ENCODE data around the gene WDR45B. TPM values are rescaled to one million over a fixed set of nuclear protein-coding genes. Genes with fewer than 3 reads are reported as not detected.

Gene WDR45B
- 110 and 119 TPM in 2 replicates for total RNA-seq (2014; rRNA removed; shearing (Covaris generic); ENCODE audit: low replicate concordance)

DNA sequence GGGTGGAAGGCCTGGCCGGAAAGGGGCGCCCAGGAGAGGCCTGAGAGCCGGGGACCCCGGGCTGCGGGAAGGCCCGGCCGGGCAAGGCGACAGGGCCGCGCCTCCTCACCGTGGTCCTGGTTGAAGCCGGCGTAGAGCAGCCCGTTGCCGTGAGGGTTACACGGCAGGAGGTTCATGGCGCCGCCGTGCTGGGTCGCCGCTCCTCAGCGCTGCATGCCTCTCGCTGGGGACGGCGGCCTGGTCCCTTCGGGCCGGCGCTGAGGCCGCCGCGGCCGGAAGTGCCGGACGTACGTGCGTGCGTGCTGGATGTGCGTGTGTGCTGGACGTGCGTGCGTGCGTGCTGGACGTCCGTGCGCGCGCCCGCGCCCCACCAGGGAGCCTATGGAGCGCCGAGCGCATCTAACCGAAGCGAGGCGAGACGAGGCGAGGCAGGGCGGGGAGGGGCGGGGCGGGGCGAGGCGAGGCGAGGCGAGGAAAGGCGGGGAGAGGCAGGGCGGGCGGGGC lies at the start of gene WDR45B:
WDR45B (minus strand) TSS at position 280 of the 504 bp plus-strand sequence; CDS start at position 176, 104 bp downstream.
- H3K4me3 ChIP-seq: peak within 1 kb of the TSS; percentile 100
- H3K27me3 ChIP-seq: no peaks in the 10 kb centered on the region
- no peaks in the 10 kb centered on the region for H3K9me3 ChIP-seq
- DNase-seq: peak; percentile 97
- H3K36me3 ChIP-seq: peaks cover 24% of the 10 kb centered on the region

DNA sequence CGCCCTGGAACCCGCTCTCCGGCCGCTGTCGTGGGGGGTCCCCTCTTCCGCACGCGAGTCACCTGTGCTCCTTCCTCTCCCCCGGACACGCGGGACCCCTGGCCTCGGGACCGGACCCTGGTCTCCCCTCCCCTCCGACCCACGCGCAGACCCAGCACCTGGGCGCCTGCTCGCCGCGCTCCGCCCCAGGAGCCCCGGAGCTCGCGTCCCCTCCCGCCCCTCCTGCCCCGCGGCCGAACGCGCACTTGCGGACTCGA lies 49.5 kb upstream of the WDR45B start:
- Histone ChIP-seq H3K36me3 (no peaks in the 10 kb centered on the region), H3K9me3 (peaks cover 10% of the 10 kb centered on the region; the same call in 1 of the 2 replicates), H3K4me3 (peak overlapping the region; percentile 57), H3K27me3 (no peaks in the 10 kb centered on the region)
- no peak for DNase-seq

DNA sequence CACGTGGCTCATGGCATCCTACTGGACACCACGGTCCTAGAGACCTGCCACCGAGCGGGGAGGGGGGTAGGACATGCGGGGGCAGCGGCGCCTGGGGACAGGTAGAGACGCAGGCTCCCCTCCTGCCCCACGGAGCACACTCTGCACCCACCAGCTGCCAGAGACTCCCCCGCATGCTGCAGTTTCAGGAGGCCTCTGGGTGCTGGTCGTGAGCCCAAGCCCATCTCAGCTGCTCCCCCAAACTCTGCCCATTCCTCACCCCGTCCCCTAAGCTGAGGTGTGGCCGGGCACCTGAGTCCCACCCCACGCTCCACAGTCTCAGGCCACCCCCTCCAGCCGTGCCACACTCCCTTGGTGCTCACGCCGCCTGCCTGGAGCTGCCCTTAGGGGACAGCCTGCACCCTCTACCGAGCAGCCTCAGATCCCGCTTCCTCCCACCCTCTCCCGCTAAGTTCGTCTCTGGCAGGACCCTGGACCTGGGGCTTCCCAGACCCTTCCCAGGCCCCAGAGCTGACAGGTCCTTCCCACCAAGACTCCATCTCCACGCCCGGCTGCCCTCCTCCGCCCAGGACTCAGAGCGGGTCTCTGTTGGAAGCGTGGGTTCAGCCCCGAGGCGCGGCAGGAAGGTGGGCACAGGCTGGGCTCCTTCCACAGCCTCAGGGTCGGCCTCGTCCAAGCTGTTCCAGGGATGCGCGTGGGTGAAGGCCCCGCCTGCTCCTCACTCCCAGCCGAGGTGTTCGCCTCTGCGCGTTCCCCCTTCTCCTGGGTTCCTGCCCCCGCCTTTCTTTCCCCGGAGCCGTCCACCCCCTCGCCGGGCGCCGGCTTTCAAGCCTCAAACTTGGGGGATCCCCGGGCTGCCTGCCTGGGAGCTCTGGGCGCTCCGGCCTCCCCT lies 48.9 kb upstream of the WDR45B start:
- Histone ChIP-seq H3K36me3 (no peaks in the 10 kb centered on the region), H3K4me3 (peak overlapping the region; percentile 57), H3K27me3 (no peaks in the 10 kb centered on the region), H3K9me3 (peaks cover 10% of the 10 kb centered on the region; the same call in 1 of the 2 replicates)
- DNase-seq: no peak

DNA sequence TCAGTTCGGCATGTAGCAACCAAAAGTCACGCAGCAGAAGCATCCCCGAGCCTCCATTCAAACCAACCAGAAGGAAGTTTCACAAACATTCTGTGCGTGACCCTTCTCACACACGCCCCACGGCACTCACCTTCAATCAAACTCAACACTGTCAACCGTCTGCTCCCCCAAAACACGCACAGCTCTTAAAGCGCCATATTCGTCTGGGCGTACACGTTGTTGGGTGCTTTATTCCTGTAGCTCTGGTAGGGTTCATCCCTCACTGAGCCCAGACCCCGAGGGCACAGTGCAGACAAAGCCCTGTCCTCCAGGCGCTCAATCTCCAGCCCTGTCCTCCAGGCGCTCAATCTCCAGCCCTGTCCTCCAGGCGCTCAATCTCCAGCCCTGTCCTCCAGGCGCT lies 48.0 kb upstream of the WDR45B start:
- Histone ChIP-seq H3K36me3 (no peaks in the 10 kb centered on the region), H3K9me3 (peaks cover 10% of the 10 kb centered on the region; the same call in 1 of the 2 replicates), H3K4me3 (no peak overlapping the region), H3K27me3 (no peaks in the 10 kb centered on the region)
- no peak for DNase-seq

DNA sequence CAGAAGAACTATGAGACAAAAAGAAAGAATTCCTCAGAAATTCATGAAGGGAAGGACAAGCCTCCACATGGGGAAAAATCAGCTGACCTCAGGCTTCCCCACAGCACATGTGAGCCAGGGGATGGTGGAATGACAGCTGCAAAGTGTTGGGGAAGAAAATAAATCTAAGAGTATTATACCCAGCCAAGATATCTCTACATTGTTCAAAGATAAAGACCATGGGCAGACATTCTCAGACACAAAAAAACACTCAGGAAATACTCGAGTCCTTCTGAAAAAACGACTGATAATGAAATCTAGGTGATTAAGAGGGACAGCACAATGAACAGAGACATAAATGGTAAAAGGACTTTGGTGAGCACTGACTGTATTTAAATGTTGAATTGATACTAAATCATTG lies 46.4 kb upstream of the WDR45B start:
- no peak for DNase-seq
- H3K9me3 ChIP-seq: peaks cover 10% of the 10 kb centered on the region; the same call in 1 of the 2 replicates
- no peak overlapping the region for H3K4me3 ChIP-seq
- H3K27me3 ChIP-seq: no peaks in the 10 kb centered on the region
- no peaks in the 10 kb centered on the region for H3K36me3 ChIP-seq

GRCh38 chr17:82693168-82693867 lies 45.1 kb upstream of the WDR45B start:
- Histone ChIP-seq H3K4me3 (no peak overlapping the region), H3K36me3 (no peaks in the 10 kb centered on the region), H3K9me3 (peaks cover 10% of the 10 kb centered on the region; the same call in 1 of the 2 replicates), H3K27me3 (no peaks in the 10 kb centered on the region)
- no peak for DNase-seq

DNA sequence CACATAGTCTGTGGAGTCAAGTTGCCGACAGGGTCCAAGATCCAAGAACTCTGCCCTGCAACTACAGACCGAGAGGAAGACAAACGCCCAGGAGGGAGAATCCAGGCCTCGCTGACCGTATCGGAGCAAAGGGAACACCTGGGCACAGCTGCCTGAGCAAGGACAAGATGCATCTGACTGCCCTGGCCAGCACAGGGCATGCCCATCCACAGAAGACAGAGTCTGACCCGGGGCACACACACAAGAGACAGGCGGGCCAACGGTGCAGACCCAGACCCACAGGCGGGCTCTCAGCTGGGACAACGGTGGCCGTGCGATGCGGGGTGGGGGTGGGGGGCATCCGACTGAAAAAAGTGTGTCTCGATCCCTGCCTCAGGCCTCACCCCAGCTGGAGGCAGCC lies 44.0 kb upstream of the WDR45B start:
- no peak overlapping the region for H3K4me3 ChIP-seq
- DNase-seq: no peak
- H3K36me3 ChIP-seq: no peaks in the 10 kb centered on the region
- H3K27me3 ChIP-seq: no peaks in the 10 kb centered on the region
- peaks cover 10% of the 10 kb centered on the region; the same call in 1 of the 2 replicates for H3K9me3 ChIP-seq

DNA sequence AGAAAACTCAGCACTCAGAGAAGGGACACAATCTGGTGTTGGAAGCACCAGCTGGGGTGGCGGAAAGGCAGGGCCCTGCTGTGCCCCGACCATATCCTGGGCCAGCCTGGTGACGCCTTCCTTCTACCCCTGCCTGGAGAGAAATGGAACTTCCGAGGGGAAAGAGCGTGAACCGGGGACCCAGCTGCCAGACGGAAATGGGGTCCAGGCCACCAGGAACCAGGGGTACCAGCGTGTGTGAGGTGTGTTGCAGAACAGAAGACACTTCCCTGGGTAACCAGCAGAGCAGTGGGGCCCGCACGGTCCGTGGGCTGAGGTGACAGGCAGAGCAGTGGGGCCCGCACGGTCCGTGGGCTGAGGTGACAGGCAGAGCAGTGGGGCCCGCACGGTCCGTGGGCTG lies 43.5 kb upstream of the WDR45B start:
- Histone ChIP-seq H3K9me3 (peaks cover 10% of the 10 kb centered on the region; the same call in 1 of the 2 replicates), H3K4me3 (no peak overlapping the region)
- DNase-seq: no peak

DNA sequence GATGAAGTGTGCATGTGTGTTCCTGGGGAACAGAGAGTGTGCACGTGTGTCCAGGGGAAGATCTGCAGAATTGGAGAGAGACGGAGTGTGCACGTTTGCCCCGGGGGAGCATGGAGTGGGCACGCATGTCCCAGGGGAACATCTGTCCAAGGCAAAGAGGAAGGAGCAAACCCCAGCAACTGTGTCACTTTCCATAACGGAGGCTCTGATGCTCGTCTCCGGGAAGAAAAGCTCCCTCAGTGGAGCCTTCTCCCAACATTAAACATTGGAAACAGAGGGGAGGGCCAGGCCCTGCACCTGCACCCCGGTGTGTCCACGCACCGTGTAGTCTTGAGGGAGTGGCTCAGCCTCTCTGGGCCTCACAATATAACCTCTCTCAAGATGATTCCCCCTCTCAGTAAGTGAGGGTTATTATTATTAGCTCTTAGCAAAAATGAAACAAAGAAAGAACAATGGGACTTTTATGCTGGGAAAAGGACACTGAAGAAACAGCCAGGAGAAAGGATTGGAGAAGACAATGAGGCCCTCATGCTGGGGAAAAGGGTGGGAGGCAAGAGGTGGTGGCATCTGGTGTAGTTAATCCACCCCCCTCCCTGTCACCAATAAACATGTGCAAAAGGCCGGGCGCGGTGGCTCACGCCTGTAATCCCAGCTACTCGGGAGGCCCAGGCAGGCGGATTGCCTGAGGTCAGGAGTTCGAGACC lies 42.7 kb upstream of the WDR45B start:
- H3K9me3 ChIP-seq: peaks cover 10% of the 10 kb centered on the region; the same call in 1 of the 2 replicates
- no peak for DNase-seq

More for the DNA sequence above, 43.5 kb upstream of the WDR45B start:
- Histone ChIP-seq H3K27me3 (no peaks in the 10 kb centered on the region), H3K36me3 (no peaks in the 10 kb centered on the region)

DNA sequence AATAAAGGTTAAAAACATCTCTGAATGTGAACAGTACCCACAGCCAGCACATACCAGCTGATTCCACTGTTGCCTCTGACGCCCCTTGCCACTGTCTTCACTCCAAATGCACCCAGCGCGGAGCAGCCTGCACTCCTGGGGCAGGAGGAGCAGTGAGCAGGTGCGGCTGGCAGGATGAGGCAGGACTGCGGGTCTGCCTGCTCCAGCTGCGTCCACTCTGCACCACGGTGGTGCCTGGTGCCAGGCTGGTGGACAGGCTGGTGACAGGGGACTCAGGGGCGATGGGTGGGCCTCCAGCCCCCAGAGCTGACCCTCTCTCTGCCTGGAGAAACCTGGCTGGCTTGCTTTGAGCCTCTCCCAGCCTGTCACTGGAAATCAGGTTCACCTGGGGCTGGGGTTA lies 40.8 kb upstream of the WDR45B start:
- no peaks in the 10 kb centered on the region for H3K9me3 ChIP-seq
- H3K27me3 ChIP-seq: no peaks in the 10 kb centered on the region
- no peak overlapping the region for H3K4me3 ChIP-seq
- DNase-seq: no peak
- H3K36me3 ChIP-seq: no peaks in the 10 kb centered on the region

More for the DNA sequence above, 42.7 kb upstream of the WDR45B start:
- no peaks in the 10 kb centered on the region for H3K27me3 ChIP-seq
- H3K36me3 ChIP-seq: no peaks in the 10 kb centered on the region
- H3K4me3 ChIP-seq: no peak overlapping the region

DNA sequence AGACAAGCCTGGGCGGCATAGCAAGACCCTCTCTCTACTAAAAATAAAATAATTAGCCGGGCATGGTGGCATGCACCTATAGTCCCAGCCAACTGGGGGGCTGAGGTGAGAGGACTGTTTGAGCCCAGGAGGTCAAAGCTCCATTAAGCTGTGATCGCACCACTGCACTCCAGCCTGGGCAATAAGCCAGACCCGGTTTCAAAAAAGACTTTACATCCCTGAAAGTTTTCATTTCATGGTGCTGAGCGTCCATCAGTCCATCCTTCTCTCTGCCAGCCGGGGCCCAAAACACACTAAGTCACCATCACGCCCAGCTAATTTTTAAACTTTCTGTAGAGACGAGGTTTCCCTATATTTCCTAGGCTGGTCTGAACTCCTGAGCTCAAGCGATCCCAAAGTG lies 39.6 kb upstream of the WDR45B start:
- no peak for DNase-seq
- H3K9me3 ChIP-seq: no peaks in the 10 kb centered on the region
- H3K27me3 ChIP-seq: no peaks in the 10 kb centered on the region
- no peak overlapping the region for H3K4me3 ChIP-seq
- H3K36me3 ChIP-seq: no peaks in the 10 kb centered on the region

GRCh38 chr17:82687375-82687861 lies 39.2 kb upstream of the WDR45B start:
- DNase-seq: no peak
- peaks cover 3% of the 10 kb centered on the region for H3K9me3 ChIP-seq

DNA sequence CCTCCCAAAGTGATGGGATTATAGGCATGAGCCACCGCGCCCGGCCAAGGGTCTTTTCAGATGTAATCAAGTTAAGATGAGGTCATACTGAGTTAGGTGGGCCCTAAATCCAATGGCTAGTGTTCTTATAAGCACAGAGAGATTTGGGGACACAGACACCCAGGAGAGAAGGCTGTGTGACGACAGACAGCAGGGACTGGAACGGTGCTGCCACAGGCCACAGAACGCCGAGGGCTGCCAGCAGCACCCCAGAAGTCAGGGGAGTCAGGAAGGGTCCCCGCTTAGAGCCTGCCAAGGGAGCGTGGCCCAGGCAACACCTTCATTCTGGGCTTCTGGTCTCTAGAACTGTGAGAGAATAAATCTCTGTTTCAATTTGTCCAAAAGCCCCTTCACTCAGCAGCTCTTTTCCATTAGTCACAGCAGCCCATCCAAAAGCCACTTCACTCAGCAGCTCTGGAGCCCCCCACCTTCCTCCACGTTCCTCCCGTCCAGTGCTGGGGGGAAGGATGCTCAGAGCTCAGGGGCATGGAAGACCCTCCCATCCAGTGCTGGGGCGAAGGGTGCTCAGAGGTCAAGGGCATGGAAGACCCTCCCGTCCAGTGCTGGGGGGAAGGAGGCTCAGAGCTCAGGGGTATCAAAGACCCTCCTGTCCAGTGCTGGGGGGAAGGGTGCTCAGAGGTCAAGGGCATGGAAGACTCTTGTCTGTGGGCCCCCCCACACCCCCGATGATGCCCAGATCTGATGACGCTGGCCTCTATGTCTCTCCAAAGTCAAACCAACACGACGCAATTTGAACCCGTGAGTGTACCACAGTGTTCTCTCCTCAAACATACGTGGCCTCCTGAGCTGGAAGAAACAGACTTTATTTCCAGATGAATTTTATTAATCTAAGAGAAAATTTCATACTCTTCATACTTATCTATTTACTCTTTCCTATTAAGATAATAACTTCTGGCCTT lies 38.4 kb upstream of the WDR45B start:
- Histone ChIP-seq H3K4me3 (no peak overlapping the region), H3K9me3 (peaks cover 8% of the 10 kb centered on the region), H3K27me3 (no peaks in the 10 kb centered on the region), H3K36me3 (no peaks in the 10 kb centered on the region)
- no peak for DNase-seq

More at GRCh38 chr17:82687375-82687861, 39.2 kb upstream of the WDR45B start:
- Histone ChIP-seq H3K27me3 (no peaks in the 10 kb centered on the region), H3K36me3 (no peaks in the 10 kb centered on the region), H3K4me3 (no peak overlapping the region)

GRCh38 chr17:82685291-82685690 lies 37.0 kb upstream of the WDR45B start:
- Histone ChIP-seq H3K9me3 (peaks cover 15% of the 10 kb centered on the region), H3K4me3 (no peak overlapping the region), H3K27me3 (no peaks in the 10 kb centered on the region), H3K36me3 (no peaks in the 10 kb centered on the region)
- no peak for DNase-seq

DNA sequence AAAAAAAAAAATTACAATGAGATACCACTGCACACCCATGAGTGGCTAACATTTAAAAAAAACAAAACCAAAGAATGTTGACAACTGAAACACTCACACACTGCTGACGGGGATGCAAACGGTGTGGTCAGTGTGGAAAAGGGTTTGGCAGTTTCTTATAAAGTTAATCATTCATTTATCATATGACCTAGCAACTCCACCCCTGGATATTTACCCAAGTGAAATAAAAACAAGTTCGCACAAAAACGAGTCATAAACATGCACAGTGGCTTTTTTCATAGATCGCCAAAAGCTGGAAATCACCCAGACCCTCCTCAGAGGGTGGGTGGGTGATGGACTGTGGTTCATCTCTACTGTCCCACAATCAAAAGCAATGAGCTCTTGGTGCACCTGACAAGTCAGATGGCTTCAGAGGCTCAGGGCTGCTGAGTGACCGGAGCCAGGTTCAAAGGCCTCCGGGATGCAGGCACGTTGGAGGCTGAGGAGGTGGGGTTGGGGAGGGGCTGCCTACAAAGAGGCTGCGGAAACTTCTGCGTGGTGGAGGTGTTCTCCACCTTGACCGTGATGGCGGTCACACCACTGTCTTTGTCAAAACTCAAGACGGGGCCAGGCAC lies 36.1 kb upstream of the WDR45B start:
- Histone ChIP-seq H3K36me3 (no peaks in the 10 kb centered on the region), H3K4me3 (no peak overlapping the region), H3K9me3 (peaks cover 15% of the 10 kb centered on the region), H3K27me3 (no peaks in the 10 kb centered on the region)
- no peak for DNase-seq
